Fibroblast of the aortic adventitia (primary cell): ENCODE data around the gene KCTD17. TPM values are rescaled to one million over a fixed set of nuclear protein-coding genes. Genes with fewer than 3 reads are reported as not detected.

Experiments used
- DNase-seq: peaks from one replicate; pipeline ENCODE4 v3.0.0-alpha.2; 2010; ENCODE audit warnings: low read depth
- H3K4me3 ChIP-seq: 2 replicates; pipeline ENCODE4 v1.5.1; 2011; ENCODE audit warnings: low read depth, mild to moderate bottlenecking, control low read depth, low read length, moderate library complexity
- CTCF ChIP-seq: IDR thresholded peaks from 2 replicates; pipeline ENCODE4 v1.5.1; 2011; ENCODE audit warnings: mild to moderate bottlenecking, low read length, control low read depth, inconsistent platforms; ENCODE audit not compliant: insufficient read depth
- total RNA-seq: library from RNA; depleted of rRNA; stranded (reverse); fragments of >200 nt; gene quantifications from 2 replicates; pipeline ENCODE4 v1.2.3, GENCODE V29; 2012; ENCODE audit warnings: low replicate concordance

The KCTD17 gene
- total RNA-seq, 1 donor, result 25.6 TPM

DNA sequence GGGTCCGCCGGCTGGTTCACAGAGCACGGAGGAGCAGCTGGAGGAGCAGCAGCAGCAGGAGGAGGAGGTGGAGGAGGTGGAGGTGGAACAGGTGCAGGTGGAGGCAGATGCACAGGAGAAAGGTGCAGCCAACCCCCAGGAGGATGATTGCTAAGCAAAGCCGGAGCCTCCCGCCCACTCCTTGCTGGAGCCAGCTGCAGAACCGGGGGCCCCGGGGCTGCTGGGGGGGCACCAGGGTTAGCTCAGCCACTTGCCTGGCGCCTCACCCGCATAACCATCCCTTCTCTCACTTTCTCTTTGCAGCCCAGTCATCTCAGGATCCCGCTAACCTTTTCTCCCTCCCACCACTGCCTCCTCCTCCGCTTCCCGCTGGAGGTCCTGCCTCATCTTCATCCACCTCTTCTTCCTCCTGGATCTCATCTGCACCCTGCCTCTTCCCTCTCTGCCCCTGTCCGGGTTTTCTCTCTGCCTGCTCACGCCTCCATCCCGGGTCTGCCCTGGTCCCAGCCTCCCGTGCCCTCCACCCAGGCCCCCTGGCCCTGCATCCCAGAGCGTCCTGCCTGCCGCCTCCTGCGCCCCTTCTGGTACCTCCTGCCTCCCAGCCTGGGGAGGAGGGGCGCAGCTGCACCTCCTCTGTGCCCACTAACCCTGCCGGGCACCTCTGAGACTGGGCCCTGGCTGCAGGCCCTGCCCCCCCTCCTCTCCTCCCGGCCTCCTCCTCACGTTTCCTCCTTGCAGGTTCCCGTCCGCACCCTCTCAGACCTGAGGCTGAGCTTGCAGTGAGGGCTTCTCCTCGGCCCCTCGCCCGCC, 9.5 kb downstream of the KCTD17 start:
- DNase-seq, result no peak
- no peak overlapping the region for H3K4me3 ChIP-seq
- no peak for TF ChIP-seq CTCF

DNA sequence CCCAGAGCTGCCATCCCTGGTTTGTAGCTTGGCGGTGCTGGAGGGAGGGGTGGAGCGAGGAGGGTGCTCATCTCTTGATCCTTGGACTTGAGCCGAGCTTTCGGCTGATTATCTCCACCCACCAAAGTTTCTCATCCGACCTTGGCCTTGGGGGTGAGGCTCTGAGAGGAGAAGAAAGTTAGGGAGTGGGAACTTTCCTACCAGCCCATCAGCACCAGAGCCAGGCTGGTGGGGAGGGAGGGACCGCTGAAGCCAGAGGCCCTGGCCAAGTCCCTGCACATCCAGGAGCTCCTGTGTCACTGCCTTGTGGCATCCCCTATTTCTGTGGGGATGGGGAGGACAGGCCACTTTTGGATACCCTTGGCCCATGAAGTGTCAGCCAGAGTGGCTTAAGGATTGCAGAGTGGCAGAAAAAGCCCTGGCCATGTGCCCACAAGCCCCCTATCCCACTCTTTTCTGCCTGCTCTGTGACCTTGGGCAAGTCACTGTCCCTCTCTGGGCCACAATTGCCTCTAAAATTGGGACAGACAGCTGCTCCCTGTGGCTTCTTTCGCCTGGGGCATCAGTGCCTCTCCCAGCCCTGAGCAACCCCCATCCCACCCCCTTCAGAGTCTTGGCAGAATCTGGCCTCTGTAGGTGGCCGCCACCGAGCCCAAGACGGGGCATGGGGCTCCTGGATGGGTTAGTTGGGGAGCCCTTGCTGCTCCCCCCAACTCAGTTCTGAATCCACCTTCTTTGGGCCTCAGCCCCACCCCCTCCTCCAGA, 10.3 kb downstream of the KCTD17 start:
- no peak for TF ChIP-seq CTCF
- no peak for DNase-seq
- no peak overlapping the region for H3K4me3 ChIP-seq

DNA sequence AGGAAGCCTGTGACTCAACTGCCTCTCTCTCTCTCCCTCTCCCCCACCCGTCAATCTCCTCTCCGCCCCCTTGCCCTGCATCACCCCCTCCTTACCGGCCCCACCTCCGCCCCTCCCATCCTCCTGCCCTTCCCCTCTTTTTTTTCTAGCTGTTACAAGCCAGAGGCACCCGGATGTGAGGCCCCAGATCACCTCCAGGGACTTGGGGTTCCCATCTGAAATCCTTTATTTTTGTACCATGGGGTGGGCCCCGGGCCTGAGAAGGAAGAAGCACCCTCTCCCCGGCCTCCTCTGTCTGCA, 10.8 kb downstream of the KCTD17 start:
- no peak for DNase-seq
- TF ChIP-seq CTCF, result no peak
- no peak overlapping the region for H3K4me3 ChIP-seq

GRCh38 chr22:37062702-37063381, 11.3 kb downstream of the KCTD17 start:
- DNase-seq, result no peak
- no peak for TF ChIP-seq CTCF
- H3K4me3 ChIP-seq, result no peak overlapping the region

DNA sequence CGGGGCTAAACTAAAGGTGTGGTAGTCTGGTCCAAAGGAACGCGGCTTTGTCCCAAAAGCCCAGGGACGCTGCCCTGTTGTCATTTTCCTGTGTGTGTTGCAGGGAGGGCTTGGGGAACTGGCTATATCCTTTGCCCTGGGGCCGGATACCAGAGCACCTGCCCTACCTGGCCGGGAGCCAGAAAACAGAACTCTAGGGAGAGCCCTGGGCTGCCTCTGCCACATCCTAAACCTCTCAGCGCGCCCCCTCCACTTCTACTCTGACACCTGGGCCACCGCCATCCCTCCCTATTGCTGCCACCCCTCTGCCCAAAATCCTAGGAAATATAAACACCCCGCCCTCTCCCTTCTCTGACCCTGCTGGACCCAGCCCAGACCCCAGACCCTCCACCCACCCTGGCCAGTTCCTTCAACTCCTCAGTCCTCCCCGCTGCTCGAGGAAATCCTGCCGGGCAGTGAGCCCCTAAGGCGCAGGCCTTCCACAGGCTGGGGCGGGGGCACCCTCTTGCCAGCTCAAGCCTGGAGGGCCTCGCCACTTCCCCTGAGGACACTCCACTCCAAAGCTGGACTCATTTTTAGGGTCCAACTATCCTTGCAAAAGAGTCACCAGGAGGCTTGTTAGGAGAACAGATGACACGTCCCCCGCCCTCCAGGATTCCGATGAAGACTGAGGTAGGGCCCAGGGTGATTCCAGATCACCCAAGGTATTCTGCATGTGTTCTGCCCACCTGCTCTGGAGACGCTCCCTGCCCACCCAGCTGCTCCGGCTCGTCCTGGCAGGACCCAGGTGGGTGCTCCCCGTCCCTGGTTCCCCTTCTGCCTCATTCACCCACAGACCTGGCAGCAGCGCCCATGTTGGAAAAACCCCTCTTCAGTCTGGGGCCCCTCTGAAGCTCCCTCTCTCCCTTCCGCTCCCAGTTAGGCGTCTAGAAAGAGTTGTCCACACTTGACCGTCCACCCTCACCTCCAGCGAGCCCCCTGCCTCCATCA, 12.2 kb downstream of the KCTD17 start:
- no peak for DNase-seq
- H3K4me3 ChIP-seq, result no peak overlapping the region
- TF ChIP-seq CTCF, result no peak

- no peak overlapping the region for H3K4me3 ChIP-seq
- no peak for TF ChIP-seq CTCF
- no peak for DNase-seq
Measured at GRCh38 chr22:37064553-37064952, 13.0 kb downstream of the KCTD17 start.
